SK-N-SH (cell line): ENCODE data around the gene CAST. TPM values are rescaled to one million over a fixed set of nuclear protein-coding genes. Genes with fewer than 3 reads are reported as not detected.

Experiments used
- CTCF ChIA-PET: fragments of 300-600, 350-600 bp; formaldehyde crosslinking; extraction: SDS; loops from one replicate; lab custom pipeline; 2021; lab: Yijun Ruan, JAX
- POLR2A ChIA-PET: fragments of 350-600 bp; sonication (Branson Sonifier 250); formaldehyde crosslinking; extraction: SDS; loops from one replicate; lab custom pipeline; 2020; ENCODE audit warnings: antibody characterized with exemption, inconsistent platforms; lab: Yijun Ruan, JAX
- DNase-seq: peaks from one replicate; pipeline ENCODE4 v3.0.0; 2012
- H2AFZ ChIP-seq: fragments of 200-600 bp; sonication (generic); 2 replicates; pipeline ENCODE4 v1.8.1; 2016; ENCODE audit warnings: antibody characterized with exemption, mild to moderate bottlenecking, low read depth
- H3F3A ChIP-seq: fragments of 200-600 bp; sonication (generic); replicated peaks from 2 replicates; pipeline ENCODE3; 2016; ENCODE audit warnings: antibody characterized with exemption, mild to moderate bottlenecking; ENCODE audit not compliant: insufficient read depth
- H3K27ac ChIP-seq, 2 experiments: fragments of 200-500 bp in 1 of 2; fragments of 200-600 bp in 1 of 2; sonication (Bioruptor generic) in 1 of 2; sonication (generic), shearing (Covaris generic) in 1 of 2; 2 replicates each; pipeline versions ENCODE4 v1.5.1 to v1.6.1; 2014 to 2016; ENCODE audit warnings: low read depth in 2 of 2, inconsistent platforms in 1 of 2, low read length in 1 of 2, mild to moderate bottlenecking in 1 of 2, mixed read lengths in 1 of 2
- H3K27me3 ChIP-seq: fragments of 200-600 bp; sonication (generic), shearing (Covaris generic); 2 replicates; pipeline ENCODE4 v1.6.1; 2016; ENCODE audit warnings: mixed run types; ENCODE audit not compliant: insufficient read depth
- H3K36me3 ChIP-seq, 2 experiments: fragments of 200-500 bp in 1 of 2; fragments of 200-600 bp in 1 of 2; sonication (Bioruptor generic) in 1 of 2; sonication (generic) in 1 of 2; replicated peaks in 1 of 2; 2 replicates each; pipeline versions ENCODE3 to v1.5.1; 2014 to 2016; ENCODE audit warnings: low read length in 1 of 2, mild to moderate bottlenecking in 1 of 2; ENCODE audit not compliant: insufficient read depth in 2 of 2, control insufficient read depth in 1 of 2
- H3K4me1 ChIP-seq, 2 experiments: fragments of 200-500 bp in 1 of 2; fragments of 200-600 bp in 1 of 2; sonication (Bioruptor generic) in 1 of 2; sonication (generic), shearing (Covaris generic) in 1 of 2; 2 replicates each; pipeline versions ENCODE4 v1.5.1 to v1.6.1; 2014 to 2016; ENCODE audit warnings: low read depth in 1 of 2, low read length in 1 of 2, mixed run types in 1 of 2; ENCODE audit not compliant: insufficient read depth in 2 of 2, control insufficient read depth in 1 of 2
- H3K4me2 ChIP-seq: fragments of 200-600 bp; sonication (generic), shearing (Covaris generic); 2 replicates; pipeline ENCODE4 v1.6.1; 2017; ENCODE audit warnings: mixed run types
- H3K4me3 ChIP-seq, 2 experiments: fragments of 200-500 bp in 1 of 2; fragments of 200-600 bp in 1 of 2; sonication (Bioruptor generic) in 1 of 2; sonication (generic), shearing (Covaris generic) in 1 of 2; 2 replicates each; pipeline versions ENCODE4 v1.5.1 to v1.8.1; 2014 to 2016; ENCODE audit warnings: low read depth in 2 of 2, inconsistent platforms in 1 of 2, low read length in 1 of 2, mild to moderate bottlenecking in 1 of 2, mixed read lengths in 1 of 2, moderate library complexity in 1 of 2
- H3K79me2 ChIP-seq: fragments of 200-600 bp; sonication (generic); 2 replicates; pipeline ENCODE4 v1.8.1; 2017; ENCODE audit warnings: mild to moderate bottlenecking; ENCODE audit not compliant: insufficient read depth
- H3K9ac ChIP-seq: fragments of 200-600 bp; sonication (generic); 2 replicates; pipeline ENCODE4 v1.6.1; 2017; ENCODE audit warnings: mixed run types
- H3K9me2 ChIP-seq: fragments of 200-600 bp; sonication (generic); 2 replicates; pipeline ENCODE4 v1.6.1; 2017; ENCODE audit warnings: mixed run types
- H3K9me3 ChIP-seq: fragments of 200-600 bp; sonication (generic); 2 replicates; pipeline ENCODE4 v1.6.1; 2017; ENCODE audit warnings: mixed run types, mild to moderate bottlenecking, moderate library complexity
- H4K20me1 ChIP-seq: fragments of 200-600 bp; sonication (generic); 2 replicates; pipeline ENCODE4 v1.6.1; 2017; ENCODE audit warnings: mild to moderate bottlenecking, mixed run types; ENCODE audit not compliant: insufficient read depth
- CTCF ChIP-seq: fragments of 200-600 bp; sonication (generic); IDR thresholded peaks from 2 replicates; pipeline ENCODE4 v1.6.1; 2017; ENCODE audit warnings: antibody characterized with exemption, mild to moderate bottlenecking, moderate library complexity
- ELF1 ChIP-seq: IDR thresholded peaks from 2 replicates; pipeline ENCODE4 v1.4.0; 2012
- EZH2phosphoT487 ChIP-seq: fragments of 200-600 bp; sonication (generic); IDR thresholded peaks from 2 replicates; pipeline ENCODE4 v1.6.1; 2017; ENCODE audit warnings: low read depth, mixed run types, mild to moderate bottlenecking, antibody characterized with exemption, moderate library complexity, borderline replicate concordance
- JUND ChIP-seq: IDR thresholded peaks from 2 replicates; pipeline ENCODE4 v1.4.0; 2012
- NFIC ChIP-seq: IDR thresholded peaks from 2 replicates; pipeline ENCODE4 v1.4.0; 2012; ENCODE audit warnings: borderline replicate concordance
- NRF1 ChIP-seq: IDR thresholded peaks from 2 replicates; pipeline ENCODE4 v1.6.1; 2012; ENCODE audit warnings: low read depth, mild to moderate bottlenecking, low read length
- POLR2AphosphoS5 ChIP-seq: IDR thresholded peaks from 2 replicates; pipeline ENCODE4 v1.6.1; 2012; ENCODE audit warnings: low read depth, low read length
- RAD21 ChIP-seq: IDR thresholded peaks from 2 replicates; pipeline ENCODE4 v1.6.1; 2012; ENCODE audit warnings: mild to moderate bottlenecking, low read length
- RCOR1 ChIP-seq: fragments of 150-350 bp; IDR thresholded peaks from 2 replicates; pipeline ENCODE4 v1.6.1; 2017; ENCODE audit warnings: antibody characterized with exemption, low read length
- RXRA ChIP-seq: IDR thresholded peaks from 2 replicates; pipeline ENCODE4 v1.4.0; 2012; ENCODE audit warnings: low read depth, mild to moderate bottlenecking, borderline replicate concordance
- YY1 ChIP-seq: IDR thresholded peaks from 2 replicates; pipeline ENCODE4 v1.4.0; 2012; ENCODE audit warnings: low read depth, mild to moderate bottlenecking
- ZBTB33 ChIP-seq: IDR thresholded peaks from 2 replicates; pipeline ENCODE4 v1.4.0; 2012; ENCODE audit warnings: low read depth, borderline replicate concordance
- WGBS: methylation state at CpG from one replicate; pipeline ENCODE4 v1.1.6; 2017; ENCODE audit warnings: low lambda C conversion rate; 5-methylcytosine and 5-hydroxymethylcytosine counted together
- polyA plus RNA-seq, 3 experiments: library from polyadenylated mRNA; depleted of rRNA; stranded (reverse); fragments of >200 nt; gene quantifications; 2 replicates each; pipeline ENCODE4 v1.2.3, GENCODE V29; 2012

The CAST gene
- polyA plus RNA-seq, 1 of the 3 experiments (the other 2 are of a cell fraction), result 82.9 TPM

GRCh38 chr5:96712100-96712746 lies 50.0 kb downstream of the CAST start (continued):
- TF ChIP-seq ZBTB33, result no peak
- no peak for TF ChIP-seq JUND

GRCh38 chr5:96714450-96714849 lies 52.3 kb downstream of the CAST start:
- Histone ChIP-seq H2AFZ (no peak overlapping the region), H3K9me3 (no peaks in the 10 kb centered on the region), H3K4me2 (no peak overlapping the region), H3K4me3 (no peak overlapping the region), H3F3A (peaks cover 9% of the 10 kb centered on the region), H3K36me3 (peaks cover 0 to 2% of the 10 kb centered on the region in 2 experiments), H3K27me3 (no peaks in the 10 kb centered on the region), H3K9me2 (no peaks in the 10 kb centered on the region), H3K27ac (peak overlapping the region in 1 of 2 experiments; percentile 36; a peak in 1 of 4 replicates), H3K9ac (no peak overlapping the region), H3K4me1 (peaks cover 0 to 6% of the 10 kb centered on the region in 2 experiments; a peak in 3 of 4 replicates), H4K20me1 (peaks cover 39% of the 10 kb centered on the region), H3K79me2 (peaks cover 98% of the 10 kb centered on the region)
- no peak for DNase-seq
- TF ChIP-seq POLR2AphosphoS5, result no peak
- TF ChIP-seq RAD21, result no peak
- TF ChIP-seq NRF1, result no peak
- TF ChIP-seq RCOR1, result no peak
- ChIA-PET CTCF (interaction anchor here (0.7 to 1.6 kb wide), 5 partner anchors 15 to 482 kb away, joined by 3 to 6 read pairs (median 3); no protein-coding TSS in a partner anchor), POLR2A (no interaction called here)

- peaks cover 0 to 2% of the 10 kb centered on the region in 2 experiments for H3K36me3 ChIP-seq
- WGBS, result 69% methylated on average over 2 of the region's 2 CpGs
- peaks cover 4% of the 10 kb centered on the region for H3F3A ChIP-seq
- TF ChIP-seq EZH2phosphoT487 (no peak), RXRA (no peak), RCOR1 (no peak), JUND (no peak), CTCF (no peak), NRF1 (no peak), NFIC (no peak), YY1 (no peak), ELF1 (no peak)
- TF ChIP-seq, all 33 proteins: peak for 0
- Histone ChIP-seq H2AFZ (no peak overlapping the region), H3K27me3 (no peaks in the 10 kb centered on the region), H3K4me3 (no peak overlapping the region), H4K20me1 (peaks cover 39% of the 10 kb centered on the region), H3K9me3 (no peaks in the 10 kb centered on the region), H3K79me2 (peaks cover 99% of the 10 kb centered on the region), H3K27ac (peak overlapping the region in 1 of 2 experiments; percentile 36; a peak in 1 of 4 replicates), H3K4me1 (peaks cover 0 to under 1% of the 10 kb centered on the region in 2 experiments; a peak in 3 of 4 replicates), H3K4me2 (no peak overlapping the region), H3K9me2 (no peaks in the 10 kb centered on the region), H3K9ac (no peak overlapping the region)
- ChIA-PET CTCF (interaction anchor here (0.9 to 1.7 kb wide), 5 partner anchors 12 to 378 kb away, joined by 3 to 6 read pairs (median 3); no protein-coding TSS in a partner anchor), POLR2A (no interaction called here)
- DNase-seq, result no peak
Measured at GRCh38 chr5:96714951-96715451, 52.8 kb downstream of the CAST start.
